KG1 (cell line): ENCODE data around the gene OR8A1.
A peak's percentile ranks its signal among the peaks of the same experiment; 100 is the strongest.
"Not testable (repeated sequence)": the region's sequence is repeated elsewhere in the genome, so short reads cannot be mapped to it uniquely, and the experiment has no call there.

ENCODE experiments used
- DNase-seq: peaks from one replicate; lab custom pipeline; 2025; lab: John Stamatoyannopoulos, UW

OR8A1 gene

GRCh38 chr11:124595302-124595701 lies 25.5 kb downstream of the OR8A1 start:
- DNase-seq, result no peak

- DNase-seq, result no peak
Measured at GRCh38 chr11:124597626-124598025, 27.8 kb downstream of the OR8A1 start.

- no peak for DNase-seq
Measured at GRCh38 chr11:124600621-124601320, 31.0 kb downstream of the OR8A1 start.

GRCh38 chr11:124602193-124602592 lies 32.4 kb downstream of the OR8A1 start:
- DNase-seq, result no peak

- DNase-seq, result not testable (repeated sequence)
Measured at GRCh38 chr11:124602723-124603122, 32.9 kb downstream of the OR8A1 start.

- peak; percentile 41 for DNase-seq
Measured at GRCh38 chr11:124605719-124606118, 35.9 kb downstream of the OR8A1 start.

GRCh38 chr11:124608147-124608546 lies 38.4 kb downstream of the OR8A1 start:
- DNase-seq, result no peak

- DNase-seq, result no peak
Measured at GRCh38 chr11:124610295-124610694, 40.5 kb downstream of the OR8A1 start.

GRCh38 chr11:124611064-124611463 lies 41.3 kb downstream of the OR8A1 start, which contains the start of gene PANX3:
Gene PANX3 (plus strand): TSS chr11:124611428. CDS start chr11:124611557, 129 bp downstream.
- no peak for DNase-seq

GRCh38 chr11:124612045-124612444 lies 42.2 kb downstream of the OR8A1 start:
- DNase-seq, result no peak

- DNase-seq, result no peak
Measured at GRCh38 chr11:124612567-124613246, 42.9 kb downstream of the OR8A1 start.

- no peak for DNase-seq
Measured at GRCh38 chr11:124618863-124619262, 49.1 kb downstream of the OR8A1 start.
